PC-3 (cell line): Measurements from ENCODE around the gene HMCN2.

Experiments used
- CTCF ChIP-seq: fragments of 300-600 bp; sonication (generic); conservative IDR thresholded peaks from 2 replicates; pipeline ENCODE4 v1.5.1; 2017; ENCODE audit warnings: antibody characterized with exemption, low read depth, mild to moderate bottlenecking, low read length
- EZH2 ChIP-seq: fragments of 300-600 bp; sonication (generic); IDR thresholded peaks from one replicate; pipeline ENCODE4 v1.6.1; 2017; ENCODE audit warnings: antibody characterized with exemption, mild to moderate bottlenecking, low read length; ENCODE audit not compliant: unreplicated experiment

DNA sequence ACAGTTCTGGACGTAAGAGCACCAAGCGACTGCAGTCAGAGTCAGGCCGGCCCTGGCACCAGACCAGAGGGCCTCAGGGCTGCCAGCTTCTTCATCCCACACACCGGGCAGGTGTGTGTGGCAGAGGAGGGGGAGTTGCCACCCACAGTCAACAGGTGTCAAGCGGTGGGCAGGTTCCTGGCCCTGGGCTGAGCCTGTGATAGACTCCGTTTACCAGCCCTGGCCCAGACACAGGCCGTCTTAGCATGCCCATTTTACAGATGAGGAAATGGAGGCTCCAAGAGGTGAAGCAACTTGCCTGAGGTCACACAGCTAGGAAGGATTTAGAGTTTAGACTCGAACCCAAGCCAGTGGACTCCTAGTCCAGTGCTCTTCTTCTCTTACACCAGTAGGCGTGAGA lies 71.8 kb downstream of the HMCN2 start:
- no peak for TF ChIP-seq CTCF
- TF ChIP-seq EZH2, result no peak
